ENCODE data around the gene LACTB. TPM values are rescaled to one million over a fixed set of nuclear protein-coding genes. Genes with fewer than 3 reads are reported as not detected.

Gene LACTB
- total RNA-seq, 1 donor from 2014 or later = 15.2 TPM

GRCh38 chr15:63124506-63124905 is 2.8 kb downstream of the LACTB start:
- no peak for DNase-seq (ENCODE audit: low spot score)

DNA sequence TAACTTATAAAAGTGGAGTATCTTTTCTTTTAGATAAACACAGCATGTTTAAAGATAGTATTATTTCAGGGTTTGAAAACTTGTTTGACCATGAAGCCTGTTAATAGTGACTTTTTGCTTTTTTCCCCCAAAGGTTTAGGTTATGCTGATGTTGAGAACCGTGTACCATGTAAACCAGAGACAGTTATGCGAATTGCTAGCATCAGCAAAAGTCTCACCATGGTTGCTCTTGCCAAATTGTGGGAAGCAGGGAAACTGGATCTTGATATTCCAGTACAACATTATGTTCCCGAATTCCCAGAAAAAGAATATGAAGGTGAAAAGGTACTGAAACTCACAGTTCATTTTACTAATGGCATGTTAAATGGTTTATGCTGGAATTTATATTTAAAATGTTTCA is 5.1 kb downstream of the LACTB start:
- no peak for DNase-seq (ENCODE audit: low spot score)

GRCh38 chr15:63133786-63134185 is 12.1 kb downstream of the LACTB start:
- no peak for DNase-seq (ENCODE audit: low spot score)

DNA sequence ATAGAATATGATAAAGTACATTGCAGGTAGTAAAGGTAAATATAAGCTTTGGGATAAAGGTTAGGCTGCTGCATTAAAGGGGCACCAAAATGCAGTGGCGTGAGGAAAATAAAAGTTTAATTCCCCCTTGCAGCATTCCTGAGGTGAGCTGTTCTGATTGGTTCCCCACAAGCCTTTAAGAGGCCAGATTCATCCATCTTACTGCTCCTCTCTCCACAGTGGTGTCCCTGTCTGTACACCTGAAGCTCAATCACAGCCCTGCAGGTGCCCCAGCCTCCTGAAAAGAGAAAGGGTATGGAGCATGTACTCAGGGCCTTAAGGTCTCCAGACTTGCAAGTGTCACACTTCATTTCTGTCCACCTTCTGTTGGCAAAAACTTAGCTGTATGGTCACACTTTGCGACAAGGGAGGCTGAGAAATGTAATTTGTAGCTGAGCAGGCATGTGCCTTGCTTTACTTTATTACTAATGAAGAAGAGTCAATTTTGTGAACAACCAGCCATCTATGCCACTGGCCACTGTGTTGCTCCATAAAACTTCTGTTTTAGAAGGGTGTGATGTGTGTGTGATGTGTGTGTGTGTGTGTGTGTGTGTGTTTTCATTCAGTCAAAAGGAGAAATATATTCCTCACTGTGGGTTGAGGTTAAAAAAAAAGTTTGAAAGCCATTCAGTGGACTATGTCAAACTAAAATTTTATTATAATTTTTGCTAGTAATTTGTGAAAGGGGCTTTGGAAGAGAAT is 12.8 kb downstream of the LACTB start:
- DNase-seq (ENCODE audit: low spot score) = no peak

- no peak for DNase-seq (ENCODE audit: low spot score)
Measured at GRCh38 chr15:63135281-63135680, 13.6 kb downstream of the LACTB start.

GRCh38 chr15:63135804-63136203 is 14.1 kb downstream of the LACTB start:
- DNase-seq (ENCODE audit: low spot score) = no peak

GRCh38 chr15:63136742-63137141 is 15.1 kb downstream of the LACTB start:
- no peak for DNase-seq (ENCODE audit: low spot score)

DNA sequence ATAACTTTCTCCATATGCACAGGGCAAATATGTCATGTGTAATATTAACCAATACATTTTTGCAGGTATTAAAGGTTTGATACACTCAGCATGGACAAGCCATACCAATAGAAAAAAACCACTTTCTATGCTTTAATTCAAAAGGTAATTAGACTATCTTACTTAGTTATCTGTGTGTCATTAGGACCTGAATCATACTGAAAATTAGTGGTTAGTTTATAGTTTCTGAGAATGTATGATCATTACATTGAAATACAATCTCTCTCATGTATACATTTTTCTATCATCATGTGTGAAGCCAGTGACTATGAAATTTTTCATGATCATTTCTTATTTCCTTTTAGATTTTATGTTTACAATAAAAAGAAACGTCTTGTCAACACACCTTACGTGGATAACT is 19.3 kb downstream of the LACTB start:
- no peak for DNase-seq (ENCODE audit: low spot score)

DNA sequence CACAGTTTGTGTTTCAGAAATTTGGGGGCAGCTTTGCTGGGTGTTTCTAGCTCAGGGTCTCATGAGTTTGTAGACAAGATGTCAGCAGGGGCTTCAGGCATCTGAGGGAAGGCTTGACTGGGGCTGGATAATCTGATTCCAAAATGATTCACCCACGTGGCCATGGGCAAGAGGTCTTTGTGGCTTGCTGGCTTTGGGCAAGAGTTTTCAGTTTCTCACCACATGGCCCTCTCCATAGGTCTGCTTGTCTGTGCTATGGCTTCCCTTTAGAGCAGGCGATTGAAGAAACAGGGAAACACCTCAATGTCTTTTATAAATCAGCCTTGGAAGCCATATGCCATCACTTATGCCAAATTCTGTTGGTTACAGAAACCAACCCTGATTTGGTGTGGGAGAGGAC is 23.8 kb downstream of the LACTB start:
- DNase-seq (ENCODE audit: low spot score) = no peak

GRCh38 chr15:63146684-63147083 is 25.0 kb downstream of the LACTB start:
- DNase-seq (ENCODE audit: low spot score) = peak; percentile 20

DNA sequence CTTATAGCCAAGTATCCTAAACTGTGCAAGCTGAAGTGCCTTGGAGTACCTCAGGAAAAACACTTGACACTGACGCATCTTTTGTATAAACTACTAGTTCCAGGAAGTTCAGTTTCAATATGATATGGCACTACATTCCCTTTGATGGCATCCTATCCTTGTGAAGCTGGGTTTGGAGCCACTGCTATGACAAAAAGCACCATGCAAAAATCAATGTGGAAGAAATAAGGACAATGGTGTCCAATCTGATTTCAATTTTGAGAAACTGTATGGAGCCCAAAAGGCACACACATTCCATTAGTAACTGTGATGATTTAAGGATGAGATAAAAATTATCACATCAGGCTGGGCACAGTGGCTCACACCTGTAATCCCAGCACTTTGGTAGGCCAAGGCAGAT is 30.0 kb downstream of the LACTB start:
- no peak for DNase-seq (ENCODE audit: low spot score)

- no peak for DNase-seq (ENCODE audit: low spot score)
Measured at GRCh38 chr15:63155486-63155885, 33.8 kb downstream of the LACTB start.

DNA sequence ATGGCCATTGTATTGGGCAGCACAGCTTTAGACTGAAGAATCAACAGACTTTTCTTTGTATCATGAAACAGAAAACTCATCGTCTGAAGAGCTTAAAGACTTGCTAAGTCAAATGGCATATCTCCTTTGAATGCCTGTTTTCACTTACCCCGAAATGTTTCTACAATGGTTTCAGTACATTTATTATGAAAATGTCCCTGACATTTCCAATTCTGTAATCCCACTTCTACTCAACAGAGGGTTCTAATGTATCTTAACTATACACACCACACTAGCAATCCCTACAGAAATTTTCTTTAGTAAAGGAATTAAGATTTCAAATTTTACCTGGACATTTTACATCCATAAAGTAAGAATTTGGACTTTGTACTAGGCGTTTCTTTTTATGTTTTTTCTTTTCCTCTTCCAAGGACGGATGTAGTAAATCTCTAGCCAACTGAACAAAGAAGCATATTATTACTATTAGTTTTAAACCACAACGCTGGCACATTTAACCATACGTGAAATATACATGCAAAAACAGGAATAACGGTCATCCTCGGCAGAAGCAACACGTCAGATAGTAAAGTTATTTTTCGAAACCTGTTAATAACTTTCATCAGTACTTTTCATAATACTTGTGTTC is 34.5 kb downstream of the LACTB start:
- peak; percentile 9 for DNase-seq (ENCODE audit: low spot score)

- peak; percentile 63 for DNase-seq (ENCODE audit: low spot score)
Measured at GRCh38 chr15:63156755-63157117, 35.1 kb downstream of the LACTB start.

DNA sequence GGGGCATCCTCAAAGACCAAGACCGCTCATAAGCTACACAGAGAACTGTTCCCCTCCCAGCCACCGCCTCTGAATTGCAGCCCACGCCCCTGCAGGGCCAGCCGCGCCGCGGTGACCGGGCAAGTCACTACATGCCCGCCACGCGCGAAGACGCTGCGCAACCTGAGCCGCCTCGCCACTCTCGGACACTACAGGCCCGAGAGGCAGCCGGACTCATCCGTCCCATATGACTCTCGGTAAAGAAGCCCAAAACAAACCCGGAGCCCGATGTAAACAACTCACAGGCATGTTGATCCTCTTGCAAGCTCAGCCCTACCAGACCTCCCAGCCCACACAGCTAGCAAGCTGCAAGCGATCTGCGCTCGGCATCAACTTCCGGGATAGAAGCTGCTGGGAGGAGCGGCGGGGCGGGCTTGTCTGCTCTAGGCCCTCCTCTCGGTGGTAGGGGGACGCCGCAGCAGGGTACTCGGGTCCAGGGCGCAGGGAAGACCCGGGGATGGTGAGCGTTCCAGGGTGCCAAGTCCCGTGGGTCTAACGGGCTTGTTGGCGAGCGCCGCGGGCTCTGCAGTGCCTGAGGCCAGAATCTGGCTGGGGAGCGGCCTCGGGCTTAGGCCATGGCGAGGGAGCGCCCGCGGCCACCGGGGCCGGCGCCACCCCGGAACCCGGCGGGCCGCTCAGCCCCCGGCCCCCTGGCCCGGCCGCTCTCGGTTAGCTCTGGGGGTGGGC is 35.6 kb downstream of the LACTB start, which contains the start of gene RPS27L:
TSS of gene RPS27L (minus strand) at position 360 of the 726 bp plus-strand sequence. CDS start at position 288, 72 bp downstream.
- peak; percentile 98 for DNase-seq (ENCODE audit: low spot score)

DNA sequence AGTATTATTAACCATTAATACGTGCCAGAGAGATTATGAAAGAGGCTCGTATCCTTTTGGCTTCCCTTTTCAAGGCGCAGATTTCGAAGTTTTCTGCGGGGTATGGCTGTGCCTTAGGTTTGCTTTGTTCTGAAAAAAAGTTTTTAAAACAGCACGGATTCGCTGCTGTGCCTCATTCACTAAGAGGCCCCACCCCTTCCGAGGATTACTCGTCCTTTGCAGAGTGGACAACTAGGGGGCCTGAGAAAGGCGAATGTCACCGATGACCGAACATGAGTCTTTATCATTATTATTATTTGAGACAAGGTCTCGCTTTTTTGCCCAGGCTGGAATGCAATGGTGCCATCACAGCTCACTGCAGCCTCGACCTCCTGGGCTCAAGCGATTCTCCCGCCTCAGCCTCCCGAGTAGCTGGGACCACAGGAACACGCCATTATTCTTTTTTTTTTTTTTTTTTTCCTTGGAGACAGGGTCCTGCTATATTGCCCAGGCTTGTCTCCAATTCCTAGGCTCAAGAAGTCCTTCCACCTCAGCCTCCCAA is 36.3 kb downstream of the LACTB start:
- DNase-seq (ENCODE audit: low spot score) = peak; percentile 87

GRCh38 chr15:63160638-63161037 is 39.0 kb downstream of the LACTB start:
- DNase-seq (ENCODE audit: low spot score) = no peak

- no peak for DNase-seq (ENCODE audit: low spot score)
Measured at GRCh38 chr15:63163217-63163616, 41.6 kb downstream of the LACTB start.

GRCh38 chr15:63165166-63165859 is 43.7 kb downstream of the LACTB start:
- DNase-seq (ENCODE audit: low spot score) = no peak

GRCh38 chr15:63166219-63166618 is 44.6 kb downstream of the LACTB start:
- no peak for DNase-seq (ENCODE audit: low spot score)

GRCh38 chr15:63169788-63170187 is 48.1 kb downstream of the LACTB start:
- DNase-seq (ENCODE audit: low spot score) = no peak

DNA sequence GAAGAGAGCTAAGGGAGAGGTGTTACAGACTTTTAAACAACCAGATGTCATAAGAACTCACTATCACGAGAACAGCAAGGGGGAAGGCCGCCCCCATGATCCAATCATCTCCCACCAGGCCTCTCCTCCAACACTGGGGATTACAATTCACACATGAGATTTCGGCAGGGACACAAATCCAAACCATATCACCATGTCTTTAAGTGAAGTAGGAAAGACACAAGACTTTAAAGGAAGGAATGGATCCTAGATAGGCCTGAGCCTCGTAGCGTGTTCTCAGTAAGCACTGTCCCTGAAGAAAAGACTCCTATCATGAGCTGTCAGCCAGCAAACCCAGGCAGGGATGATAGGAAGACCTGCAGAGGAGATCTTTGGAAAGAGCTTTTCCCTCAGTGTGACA is 50.7 kb downstream of the LACTB start:
- no peak for DNase-seq (ENCODE audit: low spot score)

All from umbilical cord (tissue), 2 donors.